ENCODE measurements around the gene AFF3.

- TF ChIP-seq EZH2 (IDR thresholded peaks at IDR 0.05; ENCODE audit: borderline replicate concordance, low read length) = no peak
- TF ChIP-seq, protein P1, sequence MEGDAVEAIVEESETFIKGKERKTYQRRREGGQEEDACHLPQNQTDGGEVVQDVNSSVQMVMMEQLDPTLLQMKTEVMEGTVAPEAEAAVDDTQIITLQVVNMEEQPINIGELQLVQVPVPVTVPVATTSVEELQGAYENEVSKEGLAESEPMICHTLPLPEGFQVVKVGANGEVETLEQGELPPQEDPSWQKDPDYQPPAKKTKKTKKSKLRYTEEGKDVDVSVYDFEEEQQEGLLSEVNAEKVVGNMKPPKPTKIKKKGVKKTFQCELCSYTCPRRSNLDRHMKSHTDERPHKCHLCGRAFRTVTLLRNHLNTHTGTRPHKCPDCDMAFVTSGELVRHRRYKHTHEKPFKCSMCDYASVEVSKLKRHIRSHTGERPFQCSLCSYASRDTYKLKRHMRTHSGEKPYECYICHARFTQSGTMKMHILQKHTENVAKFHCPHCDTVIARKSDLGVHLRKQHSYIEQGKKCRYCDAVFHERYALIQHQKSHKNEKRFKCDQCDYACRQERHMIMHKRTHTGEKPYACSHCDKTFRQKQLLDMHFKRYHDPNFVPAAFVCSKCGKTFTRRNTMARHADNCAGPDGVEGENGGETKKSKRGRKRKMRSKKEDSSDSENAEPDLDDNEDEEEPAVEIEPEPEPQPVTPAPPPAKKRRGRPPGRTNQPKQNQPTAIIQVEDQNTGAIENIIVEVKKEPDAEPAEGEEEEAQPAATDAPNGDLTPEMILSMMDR (IDR thresholded peaks at IDR 0.05; ENCODE audit: low read length) = no peak
Measured at GRCh38 chr2:99754210-99754609, 388.2 kb downstream of the AFF3 start.

Data from OCI-LY1 (cell line).